SU-DHL-6 (cell line): ENCODE data around the gene TBR1.

Experiments
- H2AFZ ChIP-seq: fragments of 200-600 bp; sonication (generic); 2 replicates; pipeline ENCODE4 v1.6.1; 2014; ENCODE audit warnings: low read depth, mild to moderate bottlenecking, moderate library complexity, mixed read lengths, antibody characterized with exemption, low read length; ENCODE audit not compliant: severe bottlenecking
- H3F3A ChIP-seq: fragments of 200-600 bp; shearing (Covaris generic); 2 replicates; pipeline ENCODE4 v1.6.0; 2016; ENCODE audit warnings: antibody characterized with exemption, mild to moderate bottlenecking; ENCODE audit not compliant: insufficient read depth
- H3K27ac ChIP-seq: fragments of 200-600 bp; sonication (generic); 2 replicates; pipeline ENCODE4 v1.5.1; 2016; ENCODE audit warnings: low read depth, mild to moderate bottlenecking, low read length, moderate library complexity, mixed read lengths
- H3K27me3 ChIP-seq: fragments of 200-600 bp; sonication (generic), shearing (Covaris generic); 2 replicates; pipeline ENCODE4 v1.6.0; 2014; ENCODE audit warnings: mild to moderate bottlenecking, low read length
- H3K36me3 ChIP-seq: fragments of 200-600 bp; sonication (generic); 2 replicates; pipeline ENCODE4 v1.6.1; 2014; ENCODE audit warnings: mild to moderate bottlenecking, low read length, mixed read lengths
- H3K4me2 ChIP-seq: fragments of 300-600, 200-600 bp; shearing (Covaris generic), sonication (generic); 2 replicates; pipeline ENCODE4 v1.6.0; 2014; ENCODE audit warnings: low read length, low read depth, mild to moderate bottlenecking; ENCODE audit not compliant: poor library complexity, severe bottlenecking
- H3K4me3 ChIP-seq: fragments of 200-600 bp; sonication (generic); 2 replicates; pipeline ENCODE4 v1.5.1; 2014; ENCODE audit warnings: antibody characterized with exemption, low read length, mild to moderate bottlenecking, mixed read lengths; ENCODE audit not compliant: insufficient read depth, poor library complexity, severe bottlenecking
- H3K79me2 ChIP-seq: fragments of 200-600 bp; sonication (generic); 2 replicates; pipeline ENCODE4 v1.6.1; 2014; ENCODE audit warnings: mild to moderate bottlenecking, low read length, moderate library complexity; ENCODE audit not compliant: insufficient read depth
- H3K9ac ChIP-seq: fragments of 200-600 bp; sonication (generic); 2 replicates; pipeline ENCODE4 v1.7.0; 2014; ENCODE audit warnings: mild to moderate bottlenecking, low read length
- H3K9me2 ChIP-seq: fragments of 200-600 bp; sonication (generic); replicated peaks from 2 replicates; pipeline ENCODE4 v1.6.1; 2014; ENCODE audit warnings: low read length; ENCODE audit not compliant: insufficient read depth
- H3K9me3 ChIP-seq: fragments of 200-600 bp; sonication (generic); 2 replicates; pipeline ENCODE4 v1.6.1; 2014; ENCODE audit warnings: low read length, mixed read lengths; ENCODE audit not compliant: insufficient read depth
- H4K20me1 ChIP-seq: fragments of 200-600 bp; sonication (generic); 2 replicates; pipeline ENCODE4 v1.6.1; 2014; ENCODE audit warnings: low read depth, mild to moderate bottlenecking, antibody characterized with exemption, low read length, moderate library complexity, mixed read lengths
- CTCF ChIP-seq: fragments of 200-600 bp; sonication (generic); IDR thresholded peaks from one replicate; pipeline ENCODE4 v1.5.1; 2017; ENCODE audit warnings: antibody characterized with exemption, mild to moderate bottlenecking, low read length, moderate library complexity; ENCODE audit not compliant: insufficient read depth, poor library complexity, severe bottlenecking
- EZH2phosphoT487 ChIP-seq: fragments of 200-600 bp; sonication (generic), shearing (Covaris generic); conservative IDR thresholded peaks from 2 replicates; pipeline ENCODE4 v1.6.1; 2018; ENCODE audit warnings: mild to moderate bottlenecking, antibody characterized with exemption, low read length, moderate library complexity, mixed read lengths

TBR1 gene

GRCh38 chr2:161418275-161418714 lies 2.2 kb downstream of the TBR1 start:
- Histone ChIP-seq H3K9me3 (no peaks in the 10 kb centered on the region), H3K36me3 (no peaks in the 10 kb centered on the region), H3K79me2 (no peaks in the 10 kb centered on the region), H3F3A (no peaks in the 10 kb centered on the region), H3K27ac (no peak overlapping the region), H3K4me2 (no peak overlapping the region), H4K20me1 (no peaks in the 10 kb centered on the region), H3K4me3 (no peak overlapping the region), H3K27me3 (no peaks in the 10 kb centered on the region), H3K9ac (no peak overlapping the region), H2AFZ (no peak overlapping the region), H3K9me2 (no peaks in the 10 kb centered on the region)
- TF ChIP-seq CTCF = no peak

GRCh38 chr2:161418715-161419637 lies 2.9 kb downstream of the TBR1 start:
- Histone ChIP-seq H3K79me2 (no peaks in the 10 kb centered on the region), H3K4me2 (no peak overlapping the region), H3K4me3 (no peak overlapping the region), H4K20me1 (no peaks in the 10 kb centered on the region), H3K9ac (no peak overlapping the region), H3K36me3 (no peaks in the 10 kb centered on the region), H3F3A (no peaks in the 10 kb centered on the region), H3K9me2 (no peaks in the 10 kb centered on the region), H3K27me3 (no peaks in the 10 kb centered on the region), H3K27ac (no peak overlapping the region), H2AFZ (no peak overlapping the region), H3K9me3 (no peaks in the 10 kb centered on the region)
- no peak for TF ChIP-seq EZH2phosphoT487

GRCh38 chr2:161419638-161420190 lies 3.6 kb downstream of the TBR1 start:
- Histone ChIP-seq H3K9me3 (no peaks in the 10 kb centered on the region), H3K9me2 (no peaks in the 10 kb centered on the region), H2AFZ (no peak overlapping the region), H3F3A (no peaks in the 10 kb centered on the region), H4K20me1 (no peaks in the 10 kb centered on the region), H3K79me2 (no peaks in the 10 kb centered on the region), H3K4me3 (no peak overlapping the region), H3K27ac (no peak overlapping the region), H3K36me3 (no peaks in the 10 kb centered on the region), H3K4me2 (no peak overlapping the region), H3K9ac (no peak overlapping the region), H3K27me3 (no peaks in the 10 kb centered on the region)
- no peak for TF ChIP-seq EZH2phosphoT487

- no peaks in the 10 kb centered on the region for H3K9me2 ChIP-seq
- H3K4me2 ChIP-seq = no peak overlapping the region
- no peaks in the 10 kb centered on the region for H4K20me1 ChIP-seq
- no peak overlapping the region for H2AFZ ChIP-seq
- H3K27ac ChIP-seq = no peak overlapping the region
- no peaks in the 10 kb centered on the region for H3F3A ChIP-seq
- H3K36me3 ChIP-seq = no peaks in the 10 kb centered on the region
- H3K79me2 ChIP-seq = no peaks in the 10 kb centered on the region
- no peak overlapping the region for H3K9ac ChIP-seq
- no peaks in the 10 kb centered on the region for H3K9me3 ChIP-seq
- TF ChIP-seq CTCF (no peak), EZH2phosphoT487 (no peak)
- H3K4me3 ChIP-seq = no peak overlapping the region
- no peaks in the 10 kb centered on the region for H3K27me3 ChIP-seq
Measured at GRCh38 chr2:161420406-161421074, 4.4 kb downstream of the TBR1 start.
